ENCODE data around the gene TMEM59L.
A peak's percentile ranks its signal among the peaks of the same experiment; 100 is the strongest.

TMEM59L gene

GRCh38 chr19:18607226-18608101 is 5.2 kb upstream of the TMEM59L start:
- Histone ChIP-seq H3K4me1 (ENCODE audit: control insufficient read depth, insufficient read depth, low read length) (peaks cover 3% of the 10 kb centered on the region), H3K27ac (ENCODE audit: low read depth, low read length) (no peak overlapping the region), H3K27me3 (ENCODE audit: control insufficient read depth, insufficient read depth, low read length) (peaks cover 76% of the 10 kb centered on the region), H3K9ac (ENCODE audit: low read length) (no peak overlapping the region), H3K4me3 (ENCODE audit: low read length) (no peak overlapping the region), H3K36me3 (ENCODE audit: control insufficient read depth, insufficient read depth, low read length) (no peaks in the 10 kb centered on the region)

GRCh38 chr19:18608102-18608804 is 4.4 kb upstream of the TMEM59L start:
- H3K4me1 ChIP-seq (ENCODE audit: control insufficient read depth, insufficient read depth, low read length): peaks cover 3% of the 10 kb centered on the region
- peaks cover 80% of the 10 kb centered on the region for H3K27me3 ChIP-seq (ENCODE audit: control insufficient read depth, insufficient read depth, low read length)
- H3K4me3 ChIP-seq (ENCODE audit: low read length): no peak overlapping the region
- H3K27ac ChIP-seq (ENCODE audit: low read depth, low read length): no peak overlapping the region
- no peaks in the 10 kb centered on the region for H3K36me3 ChIP-seq (ENCODE audit: control insufficient read depth, insufficient read depth, low read length)
- H3K9ac ChIP-seq (ENCODE audit: low read length): no peak overlapping the region

GRCh38 chr19:18608805-18609716 is 3.6 kb upstream of the TMEM59L start:
- H3K9ac ChIP-seq (ENCODE audit: low read length): no peak overlapping the region
- H3K4me3 ChIP-seq (ENCODE audit: low read length): no peak overlapping the region
- H3K36me3 ChIP-seq (ENCODE audit: control insufficient read depth, insufficient read depth, low read length): no peaks in the 10 kb centered on the region
- H3K27ac ChIP-seq (ENCODE audit: low read depth, low read length): no peak overlapping the region
- peaks cover 82% of the 10 kb centered on the region for H3K27me3 ChIP-seq (ENCODE audit: control insufficient read depth, insufficient read depth, low read length)
- peaks cover 3% of the 10 kb centered on the region for H3K4me1 ChIP-seq (ENCODE audit: control insufficient read depth, insufficient read depth, low read length)

GRCh38 chr19:18609717-18610051 is 3.0 kb upstream of the TMEM59L start:
- Histone ChIP-seq H3K27ac (ENCODE audit: low read depth, low read length) (no peak overlapping the region), H3K27me3 (ENCODE audit: control insufficient read depth, insufficient read depth, low read length) (peaks cover 77% of the 10 kb centered on the region), H3K36me3 (ENCODE audit: control insufficient read depth, insufficient read depth, low read length) (no peaks in the 10 kb centered on the region), H3K9ac (ENCODE audit: low read length) (no peak overlapping the region), H3K4me1 (ENCODE audit: control insufficient read depth, insufficient read depth, low read length) (peaks cover 3% of the 10 kb centered on the region), H3K4me3 (ENCODE audit: low read length) (no peak overlapping the region)

GRCh38 chr19:18610245-18610555 is 2.5 kb upstream of the TMEM59L start:
- peaks cover 3% of the 10 kb centered on the region for H3K4me1 ChIP-seq (ENCODE audit: control insufficient read depth, insufficient read depth, low read length)
- H3K27me3 ChIP-seq (ENCODE audit: control insufficient read depth, insufficient read depth, low read length): peaks cover 72% of the 10 kb centered on the region
- H3K4me3 ChIP-seq (ENCODE audit: low read length): no peak overlapping the region
- H3K36me3 ChIP-seq (ENCODE audit: control insufficient read depth, insufficient read depth, low read length): no peaks in the 10 kb centered on the region
- no peak overlapping the region for H3K27ac ChIP-seq (ENCODE audit: low read depth, low read length)
- no peak overlapping the region for H3K9ac ChIP-seq (ENCODE audit: low read length)

GRCh38 chr19:18610556-18611326 is 1.9 kb upstream of the TMEM59L start:
- H3K36me3 ChIP-seq (ENCODE audit: control insufficient read depth, insufficient read depth, low read length): no peaks in the 10 kb centered on the region
- H3K9ac ChIP-seq (ENCODE audit: low read length): no peak overlapping the region
- no peak overlapping the region for H3K4me3 ChIP-seq (ENCODE audit: low read length)
- peaks cover 67% of the 10 kb centered on the region for H3K27me3 ChIP-seq (ENCODE audit: control insufficient read depth, insufficient read depth, low read length)
- no peak overlapping the region for H3K27ac ChIP-seq (ENCODE audit: low read depth, low read length)
- H3K4me1 ChIP-seq (ENCODE audit: control insufficient read depth, insufficient read depth, low read length): peaks cover 3% of the 10 kb centered on the region

- H3K36me3 ChIP-seq (ENCODE audit: control insufficient read depth, insufficient read depth, low read length): no peaks in the 10 kb centered on the region
- peaks cover 3% of the 10 kb centered on the region for H3K4me1 ChIP-seq (ENCODE audit: control insufficient read depth, insufficient read depth, low read length)
- H3K27ac ChIP-seq (ENCODE audit: low read depth, low read length): no peak overlapping the region
- H3K4me3 ChIP-seq (ENCODE audit: low read length): peak overlapping the region; percentile 40
- H3K27me3 ChIP-seq (ENCODE audit: control insufficient read depth, insufficient read depth, low read length): peaks cover 64% of the 10 kb centered on the region
- no peak overlapping the region for H3K9ac ChIP-seq (ENCODE audit: low read length)
Measured at GRCh38 chr19:18611327-18612050, 1.2 kb upstream of the TMEM59L start.

- peaks cover 61% of the 10 kb centered on the region for H3K27me3 ChIP-seq (ENCODE audit: control insufficient read depth, insufficient read depth, low read length)
- H3K27ac ChIP-seq (ENCODE audit: low read depth, low read length): no peak overlapping the region
- no peaks in the 10 kb centered on the region for H3K36me3 ChIP-seq (ENCODE audit: control insufficient read depth, insufficient read depth, low read length)
- peaks cover 3% of the 10 kb centered on the region for H3K4me1 ChIP-seq (ENCODE audit: control insufficient read depth, insufficient read depth, low read length)
- H3K9ac ChIP-seq (ENCODE audit: low read length): no peak overlapping the region
- H3K4me3 ChIP-seq (ENCODE audit: low read length): peak overlapping the region; percentile 40
Measured at GRCh38 chr19:18612051-18612771, 459 bp upstream of the TMEM59L start.

- Histone ChIP-seq H3K4me3 (ENCODE audit: low read length) (no peak overlapping the region), H3K27me3 (ENCODE audit: control insufficient read depth, insufficient read depth, low read length) (peaks cover 46% of the 10 kb centered on the region), H3K4me1 (ENCODE audit: control insufficient read depth, insufficient read depth, low read length) (peaks cover 3% of the 10 kb centered on the region), H3K9ac (ENCODE audit: low read length) (no peak overlapping the region), H3K36me3 (ENCODE audit: control insufficient read depth, insufficient read depth, low read length) (no peaks in the 10 kb centered on the region), H3K27ac (ENCODE audit: low read depth, low read length) (no peak overlapping the region)
Measured at GRCh38 chr19:18613589-18614234, 1.0 kb downstream of the TMEM59L start.

GRCh38 chr19:18616023-18616422 is 3.4 kb downstream of the TMEM59L start:
- Histone ChIP-seq H3K27ac (ENCODE audit: low read depth, low read length) (no peak overlapping the region), H3K4me3 (ENCODE audit: low read length) (no peak overlapping the region), H3K4me1 (ENCODE audit: control insufficient read depth, insufficient read depth, low read length) (peaks cover 3% of the 10 kb centered on the region), H3K9ac (ENCODE audit: low read length) (no peak overlapping the region), H3K27me3 (ENCODE audit: control insufficient read depth, insufficient read depth, low read length) (peaks cover 25% of the 10 kb centered on the region), H3K36me3 (ENCODE audit: control insufficient read depth, insufficient read depth, low read length) (no peaks in the 10 kb centered on the region)
